Colonic mucosa (tissue), 4 donors: Measurements from ENCODE around the gene VIPR2. TPM values are rescaled to one million over a fixed set of nuclear protein-coding genes. Genes with fewer than 3 reads are reported as not detected.

Experiments
- DNase-seq: peaks from one replicate; pipeline ENCODE4 v3.0.0-alpha.2; 2020
- H3K27ac ChIP-seq: fragments of 200-600 bp; one replicate; pipeline ENCODE4 v1.8.0; 2021
- H3K27me3 ChIP-seq: fragments of 200-600 bp; one replicate; pipeline ENCODE4 v1.8.0; 2021
- H3K36me3 ChIP-seq: fragments of 200-600 bp; one replicate; pipeline ENCODE4 v1.8.0; 2021
- H3K4me1 ChIP-seq: fragments of 200-600 bp; one replicate; pipeline ENCODE4 v1.8.0; 2021; ENCODE audit warnings: mild to moderate bottlenecking
- H3K4me3 ChIP-seq: fragments of 200-600 bp; one replicate; pipeline ENCODE4 v1.8.0; 2021
- H3K9ac ChIP-seq, 2 donors: one replicate each; pipeline ENCODE4 v1.7.0; 2013; ENCODE audit warnings: control low read depth in 2 of 2, low read depth in 2 of 2, low read length in 2 of 2
- H3K9me3 ChIP-seq: fragments of 200-600 bp; one replicate; pipeline ENCODE4 v1.8.0; 2021
- intact Hi-C: fragments of 100-400 bp; cut with DNase I; formaldehyde crosslinking; loops from one replicate; pipeline ENCODE4 v1.14.1; 2022
- total RNA-seq, 2 donors: library from RNA; stranded (reverse); fragmentation: NEBNext Ultra II Directional in 1 of 2; extraction: Animal tissue kit (Norgen Biotek cat#: 25700) in 1 of 2; gene quantifications; one replicate each; pipeline ENCODE4 v1.2.1, GENCODE V29; 2021
- TF ChIP-seq, protein P1 (sequence below): fragments of 200-600 bp; IDR thresholded peaks from one replicate; pipeline ENCODE4 v1.8.0; 2022; ENCODE audit warnings: antibody characterized with exemption, mild to moderate bottlenecking
- donor health status: healthy.
- donor health status: DM: no; HTN: no; CAD: no.
- donor health status: DM: no; HTN: no; CAD: no.

VIPR2 gene
- total RNA-seq, 2 donors from 2014 or later, result 0.37 to 1.3 TPM

GRCh38 chr7:159156436-159157245 is 12.0 kb upstream of the VIPR2 start:
- TF ChIP-seq, protein P1, sequence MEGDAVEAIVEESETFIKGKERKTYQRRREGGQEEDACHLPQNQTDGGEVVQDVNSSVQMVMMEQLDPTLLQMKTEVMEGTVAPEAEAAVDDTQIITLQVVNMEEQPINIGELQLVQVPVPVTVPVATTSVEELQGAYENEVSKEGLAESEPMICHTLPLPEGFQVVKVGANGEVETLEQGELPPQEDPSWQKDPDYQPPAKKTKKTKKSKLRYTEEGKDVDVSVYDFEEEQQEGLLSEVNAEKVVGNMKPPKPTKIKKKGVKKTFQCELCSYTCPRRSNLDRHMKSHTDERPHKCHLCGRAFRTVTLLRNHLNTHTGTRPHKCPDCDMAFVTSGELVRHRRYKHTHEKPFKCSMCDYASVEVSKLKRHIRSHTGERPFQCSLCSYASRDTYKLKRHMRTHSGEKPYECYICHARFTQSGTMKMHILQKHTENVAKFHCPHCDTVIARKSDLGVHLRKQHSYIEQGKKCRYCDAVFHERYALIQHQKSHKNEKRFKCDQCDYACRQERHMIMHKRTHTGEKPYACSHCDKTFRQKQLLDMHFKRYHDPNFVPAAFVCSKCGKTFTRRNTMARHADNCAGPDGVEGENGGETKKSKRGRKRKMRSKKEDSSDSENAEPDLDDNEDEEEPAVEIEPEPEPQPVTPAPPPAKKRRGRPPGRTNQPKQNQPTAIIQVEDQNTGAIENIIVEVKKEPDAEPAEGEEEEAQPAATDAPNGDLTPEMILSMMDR, result no peak
- no peaks in the 10 kb centered on the region for H3K9me3 ChIP-seq
- no peak overlapping the region for H3K4me3 ChIP-seq
- H3K36me3 ChIP-seq, result no peaks in the 10 kb centered on the region
- H3K4me1 ChIP-seq, result no peaks in the 10 kb centered on the region
- DNase-seq, result no peak
- H3K27ac ChIP-seq, result no peak overlapping the region
- H3K9ac ChIP-seq, result no peak overlapping the region
- H3K27me3 ChIP-seq, result no peaks in the 10 kb centered on the region
- intact Hi-C loops, result no loop called here

DNA sequence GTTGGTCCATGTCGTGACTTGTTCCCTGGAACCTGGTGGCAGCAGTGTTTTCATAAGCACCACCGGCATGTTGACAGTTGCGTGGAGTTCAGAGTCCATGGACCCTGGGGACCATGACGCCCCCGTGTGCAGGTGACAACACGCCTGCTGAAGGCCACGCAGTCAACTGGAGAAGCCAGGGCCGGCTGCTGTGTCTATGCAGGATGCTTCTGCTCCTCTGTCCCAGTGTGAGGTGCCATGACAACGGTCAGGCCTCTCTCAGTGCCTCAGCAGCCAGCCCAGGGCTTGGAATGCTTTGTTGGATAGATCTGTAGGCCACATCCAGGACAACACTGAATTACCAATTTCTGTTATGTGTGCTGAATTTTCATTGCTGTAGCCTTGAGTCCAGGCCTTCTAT is 10.7 kb upstream of the VIPR2 start:
- no peaks in the 10 kb centered on the region for H3K4me1 ChIP-seq

GRCh38 chr7:159154243-159154642 is 9.6 kb upstream of the VIPR2 start:
- no peak overlapping the region for H3K9ac ChIP-seq
- intact Hi-C loops, result no loop called here
- TF ChIP-seq, protein P1, result no peak
- H3K4me1 ChIP-seq, result no peaks in the 10 kb centered on the region
- H3K9me3 ChIP-seq, result no peaks in the 10 kb centered on the region
- no peaks in the 10 kb centered on the region for H3K36me3 ChIP-seq
- H3K27ac ChIP-seq, result no peak overlapping the region
- DNase-seq, result no peak
- no peaks in the 10 kb centered on the region for H3K27me3 ChIP-seq
- H3K4me3 ChIP-seq, result no peak overlapping the region

More for the DNA sequence above, 10.7 kb upstream of the VIPR2 start:
- no peak overlapping the region for H3K9ac ChIP-seq
- H3K36me3 ChIP-seq, result no peaks in the 10 kb centered on the region
- intact Hi-C loops, result no loop called here
- H3K4me3 ChIP-seq, result no peak overlapping the region
- TF ChIP-seq, protein P1, result no peak
- no peaks in the 10 kb centered on the region for H3K9me3 ChIP-seq
- no peaks in the 10 kb centered on the region for H3K27me3 ChIP-seq
- H3K27ac ChIP-seq, result no peak overlapping the region
- no peak for DNase-seq

DNA sequence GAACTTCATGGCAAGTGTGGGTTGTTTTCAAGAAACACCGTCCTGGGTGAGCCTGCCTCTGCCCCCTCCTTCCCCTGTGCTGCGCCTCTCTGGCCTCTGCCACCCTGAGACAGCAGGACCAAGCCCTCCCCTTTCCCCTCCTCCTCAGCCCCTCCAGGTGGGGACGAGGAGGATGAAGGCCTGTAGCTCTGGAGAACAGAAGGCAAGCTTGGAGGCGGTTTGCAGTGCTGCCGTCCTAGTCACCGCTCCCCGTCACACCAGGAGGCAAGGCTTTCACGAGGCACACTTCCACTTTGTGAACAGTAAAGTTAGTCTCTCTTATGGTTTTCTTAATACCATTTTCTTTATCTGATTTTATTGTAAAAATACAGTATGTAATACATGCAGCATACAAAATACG is 8.8 kb upstream of the VIPR2 start:
- H3K9me3 ChIP-seq, result no peaks in the 10 kb centered on the region
- H3K9ac ChIP-seq, result no peak overlapping the region
- H3K27ac ChIP-seq, result no peak overlapping the region
- no peak overlapping the region for H3K4me3 ChIP-seq
- no peaks in the 10 kb centered on the region for H3K36me3 ChIP-seq
- TF ChIP-seq, protein P1, result no peak
- intact Hi-C loops, result no loop called here
- no peak for DNase-seq
- no peaks in the 10 kb centered on the region for H3K27me3 ChIP-seq
- H3K4me1 ChIP-seq, result no peaks in the 10 kb centered on the region

DNA sequence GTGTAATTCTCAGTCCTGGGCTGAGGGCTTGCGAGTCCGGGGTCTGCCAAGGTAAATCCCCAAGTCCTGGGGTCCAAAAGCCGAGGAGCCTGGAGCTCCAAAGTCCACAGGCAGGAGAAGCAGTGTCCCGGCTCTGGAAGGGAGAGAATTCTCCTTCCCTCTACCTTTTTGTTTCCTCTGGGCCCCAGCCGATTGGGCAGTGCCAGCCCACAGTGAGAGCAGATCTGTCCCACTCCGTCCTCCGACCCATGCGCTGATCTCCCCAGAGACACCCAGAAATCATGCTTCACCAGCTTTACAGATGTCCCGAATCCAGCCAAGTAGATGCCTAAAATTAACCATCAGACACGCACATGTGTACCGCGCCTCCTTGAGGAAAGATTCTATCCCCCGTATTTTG is 8.1 kb upstream of the VIPR2 start:
- DNase-seq, result no peak
- Histone ChIP-seq H3K9ac (no peak overlapping the region), H3K9me3 (no peaks in the 10 kb centered on the region), H3K4me3 (no peak overlapping the region), H3K27me3 (no peaks in the 10 kb centered on the region), H3K27ac (no peak overlapping the region), H3K36me3 (no peaks in the 10 kb centered on the region), H3K4me1 (no peaks in the 10 kb centered on the region)
- intact Hi-C loops, result no loop called here
- TF ChIP-seq, protein P1, result no peak
